GM18861 (cell line): ENCODE measurements around the gene ZSCAN12.
"Not testable (repeated sequence)": the region's sequence is repeated elsewhere in the genome, so short reads cannot be mapped to it uniquely, and the experiment has no call there.

ENCODE experiments used
- ATAC-seq: cut with Tn5 transposase; IDR thresholded peaks from one replicate; pipeline ENCODE4 v1.9.1; 2021; ENCODE audit not compliant: unreplicated experiment

Gene ZSCAN12

GRCh38 chr6:28399350-28400121, at the start of gene ZSCAN12:
Gene ZSCAN12, minus strand, starts transcription at chr6:28399747. Its CDS starts 1,342 bp downstream, at chr6:28398405.
- peak; percentile 75 for ATAC-seq

GRCh38 chr6:28449056-28449455, 49.5 kb upstream of the ZSCAN12 start:
- ATAC-seq: no peak

GRCh38 chr6:28447512-28447906, 48.0 kb upstream of the ZSCAN12 start:
- not testable (repeated sequence) for ATAC-seq

- ATAC-seq: no peak
Observed at GRCh38 chr6:28446818-28447511, 47.4 kb upstream of the ZSCAN12 start.

- ATAC-seq: not testable (repeated sequence)
Observed at GRCh38 chr6:28444759-28445158, 45.2 kb upstream of the ZSCAN12 start.

- ATAC-seq: peak; percentile 92
Observed at GRCh38 chr6:28443112-28443773, 43.7 kb upstream of the ZSCAN12 start, which contains the start of gene ZSCAN23. Gene ZSCAN23, minus strand, starts transcription at chr6:28443491. Its CDS starts 7,225 bp downstream, at chr6:28436266.

GRCh38 chr6:28442586-28442985, 43.0 kb upstream of the ZSCAN12 start:
- ATAC-seq: no peak

- no peak for ATAC-seq
Observed at GRCh38 chr6:28436404-28436803, 36.9 kb upstream of the ZSCAN12 start.

- no peak for ATAC-seq
Observed at GRCh38 chr6:28433119-28433518, 33.6 kb upstream of the ZSCAN12 start.

GRCh38 chr6:28429781-28430180, 30.2 kb upstream of the ZSCAN12 start:
- no peak for ATAC-seq

- no peak for ATAC-seq
Observed at GRCh38 chr6:28425944-28426541, 26.5 kb upstream of the ZSCAN12 start.

- no peak for ATAC-seq
Observed at GRCh38 chr6:28424163-28424562, 24.6 kb upstream of the ZSCAN12 start.

- no peak for ATAC-seq
Observed at GRCh38 chr6:28423546-28423945, 24.0 kb upstream of the ZSCAN12 start.

GRCh38 chr6:28413681-28414080, 14.1 kb upstream of the ZSCAN12 start:
- no peak for ATAC-seq

GRCh38 chr6:28410767-28411166, 11.2 kb upstream of the ZSCAN12 start:
- no peak for ATAC-seq

GRCh38 chr6:28408076-28408802, 8.7 kb upstream of the ZSCAN12 start:
- ATAC-seq: no peak

GRCh38 chr6:28407401-28407800, 7.9 kb upstream of the ZSCAN12 start:
- ATAC-seq: no peak

GRCh38 chr6:28403923-28404322, 4.4 kb upstream of the ZSCAN12 start:
- not testable (repeated sequence) for ATAC-seq

GRCh38 chr6:28402197-28402596, 2.6 kb upstream of the ZSCAN12 start:
- no peak for ATAC-seq

- ATAC-seq: no peak
Observed at GRCh38 chr6:28401172-28401571, 1.6 kb upstream of the ZSCAN12 start.

- no peak for ATAC-seq
Observed at GRCh38 chr6:28400122-28400451, 540 bp upstream of the ZSCAN12 start.
